GM13976 (cell line): Measurements from ENCODE around the gene ASCL5.

Experiments
- DNase-seq: peaks from one replicate; pipeline ENCODE4 v3.0.0; 2012; ENCODE audit warnings: low spot score
- in situ Hi-C: fragments of 300-500 bp; cut with MboI; formaldehyde crosslinking; loops from one replicate; pipeline ENCODE4 v1.12.0; 2022; ENCODE audit warnings: low sequenced_read_pairs, mixed read lengths, inconsistent platforms; ENCODE audit not compliant: unreplicated experiment
- TF ChIP-seq, protein P1 (sequence below): IDR thresholded peaks from 2 replicates; pipeline ENCODE4 v1.5.1; 2012; ENCODE audit warnings: borderline replicate concordance, mild to moderate bottlenecking; ENCODE audit not compliant: insufficient read depth; ENCODE audit errors: extremely low read depth, missing control alignments, control extremely low read depth

ASCL5 gene

DNA sequence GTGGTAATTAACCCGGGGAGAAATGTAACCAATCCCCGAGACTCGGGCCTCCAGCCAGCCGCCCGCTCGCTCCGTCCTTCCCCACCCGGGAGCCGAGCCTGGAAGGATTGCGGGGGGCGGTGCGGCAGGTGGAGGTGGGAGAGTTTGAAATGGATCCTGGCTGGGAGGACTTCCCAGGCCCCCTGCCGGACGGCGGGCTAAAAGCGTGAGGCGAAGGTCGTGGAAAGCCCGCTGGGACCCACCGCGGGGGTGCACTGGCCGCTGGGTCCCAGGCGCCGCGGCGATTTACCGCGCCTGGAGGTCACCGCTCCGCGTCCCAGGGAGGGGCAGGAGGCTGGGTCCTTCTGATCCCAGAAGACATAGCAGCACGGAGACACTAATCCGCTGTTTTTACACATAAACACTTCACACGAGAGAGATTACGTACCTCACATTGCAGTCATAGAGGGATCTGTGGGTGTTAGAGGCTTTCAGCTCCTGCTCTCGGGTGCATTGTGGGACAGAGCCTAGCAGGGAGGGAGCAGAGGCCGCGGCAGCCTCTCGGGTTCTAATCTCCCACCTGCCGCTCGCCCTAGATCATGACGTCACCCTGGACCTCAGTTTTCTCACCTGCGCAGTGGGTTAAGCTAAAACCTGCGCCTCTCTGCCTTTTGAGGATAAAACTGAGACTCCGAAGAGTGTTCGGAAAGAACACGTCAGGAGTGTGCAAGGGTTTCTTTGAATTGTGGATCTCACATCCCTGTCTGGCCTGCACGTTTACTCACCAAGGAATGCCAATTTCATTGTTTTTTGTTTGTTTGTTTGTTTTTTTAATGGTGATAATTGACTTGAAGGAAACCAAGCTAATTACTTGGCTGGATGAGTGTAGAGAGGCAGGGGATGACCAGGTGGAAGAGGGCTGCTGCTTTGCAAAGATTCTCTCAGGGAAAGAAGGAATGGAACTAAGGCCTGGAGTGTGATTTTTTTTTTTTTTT lies 44.4 kb upstream of the ASCL5 start:
- peak; percentile 81 for DNase-seq

DNA sequence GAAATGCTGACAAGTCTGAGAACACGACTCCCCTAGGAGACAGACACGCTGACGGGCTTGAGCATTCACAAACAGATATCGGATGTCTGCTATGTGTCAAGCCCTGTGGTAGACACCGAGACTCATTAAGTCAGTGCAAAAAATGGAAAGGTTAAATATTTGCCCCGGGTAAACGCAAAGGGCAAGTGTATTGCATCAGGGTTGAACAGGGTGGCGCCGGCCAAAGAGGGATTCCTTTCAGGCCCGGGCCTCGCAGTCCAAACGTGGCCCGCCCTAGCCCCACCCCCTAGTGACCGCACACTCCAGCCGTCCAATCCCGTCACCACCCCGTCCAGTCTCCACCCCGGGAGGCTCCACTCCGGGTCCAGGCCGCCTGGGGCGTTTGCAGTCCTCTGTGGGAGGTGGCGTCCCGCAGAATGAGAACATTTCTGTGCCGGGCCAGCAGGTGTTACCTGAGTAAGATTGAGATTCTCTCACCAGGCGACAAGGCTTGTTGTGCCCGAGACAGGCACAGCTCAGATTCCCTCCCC lies 43.6 kb upstream of the ASCL5 start:
- peak; percentile 93 for DNase-seq
- TF ChIP-seq, protein P1, sequence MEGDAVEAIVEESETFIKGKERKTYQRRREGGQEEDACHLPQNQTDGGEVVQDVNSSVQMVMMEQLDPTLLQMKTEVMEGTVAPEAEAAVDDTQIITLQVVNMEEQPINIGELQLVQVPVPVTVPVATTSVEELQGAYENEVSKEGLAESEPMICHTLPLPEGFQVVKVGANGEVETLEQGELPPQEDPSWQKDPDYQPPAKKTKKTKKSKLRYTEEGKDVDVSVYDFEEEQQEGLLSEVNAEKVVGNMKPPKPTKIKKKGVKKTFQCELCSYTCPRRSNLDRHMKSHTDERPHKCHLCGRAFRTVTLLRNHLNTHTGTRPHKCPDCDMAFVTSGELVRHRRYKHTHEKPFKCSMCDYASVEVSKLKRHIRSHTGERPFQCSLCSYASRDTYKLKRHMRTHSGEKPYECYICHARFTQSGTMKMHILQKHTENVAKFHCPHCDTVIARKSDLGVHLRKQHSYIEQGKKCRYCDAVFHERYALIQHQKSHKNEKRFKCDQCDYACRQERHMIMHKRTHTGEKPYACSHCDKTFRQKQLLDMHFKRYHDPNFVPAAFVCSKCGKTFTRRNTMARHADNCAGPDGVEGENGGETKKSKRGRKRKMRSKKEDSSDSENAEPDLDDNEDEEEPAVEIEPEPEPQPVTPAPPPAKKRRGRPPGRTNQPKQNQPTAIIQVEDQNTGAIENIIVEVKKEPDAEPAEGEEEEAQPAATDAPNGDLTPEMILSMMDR, result no peak
- in situ Hi-C loops, result no loop called here

More for the DNA sequence above, 44.4 kb upstream of the ASCL5 start:
- TF ChIP-seq, protein P1, result no peak
- in situ Hi-C loops, result no loop called here

DNA sequence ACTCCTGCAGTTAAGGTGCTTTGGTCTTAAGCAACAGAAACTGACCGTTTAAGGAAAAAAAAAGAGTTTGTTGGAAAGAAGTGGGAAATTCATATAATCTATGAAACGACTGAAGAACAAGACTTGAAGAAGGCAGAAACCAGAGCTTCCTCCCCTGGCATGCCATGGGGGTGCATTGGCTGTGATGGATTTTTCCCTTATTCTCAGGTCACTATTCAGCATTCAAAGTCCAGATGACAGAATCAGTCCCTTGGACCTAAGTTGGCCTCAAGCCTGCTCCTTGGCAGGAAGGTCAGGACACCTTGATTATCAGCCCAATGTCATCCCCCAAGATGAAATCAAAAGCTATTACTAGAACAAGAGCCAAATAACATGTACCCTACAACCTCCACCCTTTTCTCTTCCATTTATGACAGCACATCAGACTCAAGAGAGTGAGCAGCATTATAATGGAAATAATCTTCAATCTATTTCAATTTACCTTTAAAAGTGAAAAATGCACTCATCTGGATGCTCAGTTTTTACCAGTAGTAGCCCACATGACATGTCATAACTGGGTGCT lies 43.1 kb upstream of the ASCL5 start:
- in situ Hi-C loops, result no loop called here

DNA sequence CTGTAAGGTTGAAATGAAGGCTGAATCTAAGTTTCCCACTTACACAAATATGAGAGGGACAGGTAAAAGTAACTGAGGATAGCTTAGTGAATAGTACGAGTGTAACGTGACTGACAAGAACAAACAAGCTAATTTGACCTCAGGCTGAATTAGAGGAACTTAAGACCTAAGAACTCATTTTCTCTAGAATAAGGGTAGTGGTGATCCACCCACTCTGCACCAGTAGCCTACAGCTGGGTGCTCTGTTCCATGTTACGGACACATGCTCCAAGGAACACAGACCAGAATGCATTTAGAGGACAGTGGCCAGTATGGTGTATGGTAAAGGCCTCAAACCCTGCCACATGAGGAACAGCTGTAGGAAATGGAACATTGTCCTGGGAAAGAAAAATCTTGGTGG lies 42.2 kb upstream of the ASCL5 start:
- TF ChIP-seq, protein P1, result no peak
- no peak for DNase-seq
- in situ Hi-C loops, result no loop called here

More for the DNA sequence above, 43.1 kb upstream of the ASCL5 start:
- DNase-seq, result no peak
- TF ChIP-seq, protein P1, result no peak

DNA sequence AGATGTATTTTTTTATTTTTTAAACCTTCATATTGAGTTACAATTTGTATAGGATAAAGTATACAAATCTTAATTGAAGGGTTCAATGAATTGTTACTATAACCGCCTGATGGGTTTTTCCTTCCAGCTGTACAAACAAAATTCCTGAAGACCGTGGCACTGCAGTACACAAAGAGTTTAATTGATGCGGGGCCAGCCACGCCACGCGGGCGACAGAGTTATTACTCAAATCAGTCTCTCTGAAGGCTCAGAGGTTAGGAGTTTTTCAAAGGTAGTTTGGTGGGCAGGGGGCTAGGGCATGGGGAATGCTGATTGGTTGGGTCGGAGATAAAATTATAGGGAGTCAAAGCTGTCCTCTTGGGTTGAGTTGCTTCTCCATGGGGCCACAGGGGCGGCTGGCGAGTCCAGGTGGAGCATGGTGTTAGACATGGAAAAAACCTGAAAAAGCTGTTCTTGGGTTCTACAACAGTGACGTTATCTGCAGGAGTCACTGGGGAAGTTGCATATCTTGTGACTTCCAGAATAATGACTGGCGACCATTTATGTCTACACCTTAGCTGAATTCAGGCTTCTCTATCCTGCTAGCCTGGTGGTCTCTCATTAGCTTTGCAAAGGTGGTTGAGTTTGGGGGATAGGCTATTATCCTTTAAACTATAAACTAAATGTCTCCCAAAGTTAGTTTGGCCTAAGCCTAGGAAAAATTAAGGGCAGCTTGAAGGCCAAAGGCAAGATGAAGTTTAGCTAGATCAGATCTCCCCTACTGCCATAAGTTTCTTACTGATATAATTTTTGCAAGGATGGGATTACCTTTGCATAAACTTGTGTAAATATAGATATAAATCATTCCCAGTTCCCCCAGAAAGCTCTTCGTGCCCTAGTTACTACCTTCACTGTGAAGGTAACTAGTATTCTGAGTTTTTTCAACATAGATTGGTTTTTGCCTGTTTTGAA lies 40.3 kb upstream of the ASCL5 start:
- DNase-seq, result no peak
- TF ChIP-seq, protein P1, result no peak
- in situ Hi-C loops, result no loop called here

DNA sequence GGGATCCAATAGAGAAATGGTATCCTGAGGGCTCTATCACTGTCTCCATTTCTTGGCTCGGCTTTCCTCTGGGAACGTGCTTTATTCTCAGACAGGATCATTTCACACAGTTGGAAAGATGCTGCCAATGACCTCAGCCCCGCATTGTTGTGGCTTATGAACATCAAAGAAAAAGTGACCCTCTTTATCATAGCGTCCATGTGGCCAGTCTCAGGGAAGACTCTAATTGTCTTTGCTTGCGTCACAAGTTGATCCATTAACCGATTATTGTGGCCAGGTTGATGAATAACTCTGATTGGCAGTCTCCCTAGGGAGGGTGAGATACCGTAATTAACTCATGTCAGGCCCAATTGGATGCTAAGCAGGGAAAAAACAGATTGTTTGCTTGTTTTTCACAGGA lies 37.7 kb upstream of the ASCL5 start:
- in situ Hi-C loops, result no loop called here
- DNase-seq, result no peak
- TF ChIP-seq, protein P1, result no peak
